ENCODE data around the gene KCNQ1.

DNA sequence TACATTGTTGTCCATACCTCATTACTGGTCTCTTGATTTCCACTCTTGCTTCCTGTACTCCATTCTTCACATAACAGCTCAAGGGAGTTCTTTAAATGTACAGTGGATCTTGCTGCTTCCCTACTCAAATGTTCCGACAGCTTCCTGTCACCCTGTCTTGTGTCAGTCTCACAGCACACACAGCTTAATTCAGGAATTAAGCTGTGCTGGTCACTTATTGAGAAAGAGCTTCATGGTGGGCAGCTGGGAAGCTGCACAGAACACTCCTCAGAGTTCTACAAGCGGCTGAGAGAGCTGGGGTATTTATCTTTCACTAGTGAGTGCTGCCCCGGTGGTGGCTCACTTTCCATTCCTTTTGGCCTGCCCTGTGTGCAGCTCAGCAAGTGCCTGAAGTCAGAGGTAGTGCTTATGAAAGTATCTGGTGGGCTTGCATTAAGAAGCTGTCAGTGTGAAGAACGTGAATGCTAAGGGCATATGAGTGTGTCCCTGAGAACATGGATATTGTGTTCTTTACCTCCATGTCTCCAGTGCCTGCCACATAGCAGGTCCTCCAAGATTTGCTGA lies 206.3 kb downstream of the KCNQ1 start:
- TF ChIP-seq POLR2A (IDR thresholded peaks at IDR 0.05) (no peak), POLR2AphosphoS5 (IDR thresholded peaks at IDR 0.05; ENCODE audit: insufficient read depth in 1 of 2, low read depth in 1 of 2) (no peak)
- TF ChIP-seq, protein P1, sequence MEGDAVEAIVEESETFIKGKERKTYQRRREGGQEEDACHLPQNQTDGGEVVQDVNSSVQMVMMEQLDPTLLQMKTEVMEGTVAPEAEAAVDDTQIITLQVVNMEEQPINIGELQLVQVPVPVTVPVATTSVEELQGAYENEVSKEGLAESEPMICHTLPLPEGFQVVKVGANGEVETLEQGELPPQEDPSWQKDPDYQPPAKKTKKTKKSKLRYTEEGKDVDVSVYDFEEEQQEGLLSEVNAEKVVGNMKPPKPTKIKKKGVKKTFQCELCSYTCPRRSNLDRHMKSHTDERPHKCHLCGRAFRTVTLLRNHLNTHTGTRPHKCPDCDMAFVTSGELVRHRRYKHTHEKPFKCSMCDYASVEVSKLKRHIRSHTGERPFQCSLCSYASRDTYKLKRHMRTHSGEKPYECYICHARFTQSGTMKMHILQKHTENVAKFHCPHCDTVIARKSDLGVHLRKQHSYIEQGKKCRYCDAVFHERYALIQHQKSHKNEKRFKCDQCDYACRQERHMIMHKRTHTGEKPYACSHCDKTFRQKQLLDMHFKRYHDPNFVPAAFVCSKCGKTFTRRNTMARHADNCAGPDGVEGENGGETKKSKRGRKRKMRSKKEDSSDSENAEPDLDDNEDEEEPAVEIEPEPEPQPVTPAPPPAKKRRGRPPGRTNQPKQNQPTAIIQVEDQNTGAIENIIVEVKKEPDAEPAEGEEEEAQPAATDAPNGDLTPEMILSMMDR (IDR thresholded peaks at IDR 0.05): no peak
